CD14-positive monocyte (primary cell): ENCODE data around the gene EGFR. TPM values are rescaled to one million over a fixed set of nuclear protein-coding genes. Genes with fewer than 3 reads are reported as not detected.

Experiments
- DNase-seq, 3 donors: peaks; one replicate each; pipeline ENCODE4 v3.0.0-alpha.2; 2011 to 2022
- H2AFZ ChIP-seq: 2 replicates; pipeline ENCODE4 v1.6.0; 2012; ENCODE audit warnings: mild to moderate bottlenecking, low read depth, low read length, inconsistent platforms; ENCODE audit not compliant: insufficient read depth, poor library complexity, severe bottlenecking
- H3K27ac ChIP-seq, 2 donors: 1 replicate in 1 of 2; 2 replicates in 1 of 2; pipeline ENCODE4 v1.5.1; 2012 to 2013; ENCODE audit warnings: low read length in 2 of 2, control low read depth in 1 of 2, inconsistent platforms in 1 of 2, low read depth in 1 of 2, mild to moderate bottlenecking in 1 of 2
- H3K27me3 ChIP-seq, 2 donors: one replicate each; pipeline versions ENCODE4 v1.6.0 to v1.6.1; 2011 to 2013; ENCODE audit warnings: low read length in 2 of 2; ENCODE audit not compliant: control insufficient read depth in 2 of 2, insufficient read depth in 2 of 2
- H3K36me3 ChIP-seq, 2 donors: replicated peaks in 1 of 2; 1 replicate in 1 of 2; 2 replicates in 1 of 2; pipeline versions ENCODE4 v1.5.1 to v1.6.1; 2012 to 2013; ENCODE audit warnings: low read length in 2 of 2, control low read depth in 1 of 2, inconsistent platforms in 1 of 2, mild to moderate bottlenecking in 1 of 2; ENCODE audit not compliant: insufficient read depth in 2 of 2, control insufficient read depth in 1 of 2
- H3K4me1 ChIP-seq, 2 donors: 1 replicate in 1 of 2; 2 replicates in 1 of 2; pipeline versions ENCODE4 v1.5.1 to v1.6.1; 2012 to 2013; ENCODE audit warnings: low read length in 2 of 2, control low read depth in 1 of 2, inconsistent platforms in 1 of 2, mild to moderate bottlenecking in 1 of 2, moderate library complexity in 1 of 2; ENCODE audit not compliant: insufficient read depth in 2 of 2, control insufficient read depth in 1 of 2
- H3K4me2 ChIP-seq: replicated peaks from 2 replicates; pipeline ENCODE3; 2012; ENCODE audit warnings: low read length, moderate library complexity, mild to moderate bottlenecking; ENCODE audit not compliant: poor library complexity, severe bottlenecking; ENCODE audit errors: extremely low read depth
- H3K4me3 ChIP-seq, 3 experiments: fragments of 200-600 bp in 1 of 3; sonication (generic) in 1 of 3; replicated peaks in 1 of 3; 1 replicate in 2 of 3; 2 replicates in 1 of 3; pipeline ENCODE4 v1.5.1; 2011 to 2013; ENCODE audit warnings: low read length in 3 of 3, mild to moderate bottlenecking in 3 of 3, control low read depth in 2 of 3, low read depth in 2 of 3, inconsistent platforms in 1 of 3, moderate library complexity in 1 of 3
- H3K79me2 ChIP-seq: 2 replicates; pipeline ENCODE4 v1.6.0; 2012; ENCODE audit warnings: mild to moderate bottlenecking, control low read depth, inconsistent platforms, low read length, moderate library complexity; ENCODE audit not compliant: insufficient read depth
- H3K9ac ChIP-seq: 2 replicates; pipeline ENCODE4 v1.6.0; 2017; ENCODE audit warnings: low read length, mild to moderate bottlenecking; ENCODE audit not compliant: insufficient read depth, poor library complexity, severe bottlenecking
- H3K9me3 ChIP-seq, 2 donors: replicated peaks in 1 of 2; 1 replicate in 1 of 2; 2 replicates in 1 of 2; pipeline versions ENCODE4 v1.5.1 to v1.6.1; 2012 to 2013; ENCODE audit warnings: low read length in 2 of 2, control low read depth in 1 of 2; ENCODE audit not compliant: control insufficient read depth in 1 of 2, insufficient read depth in 1 of 2
- H4K20me1 ChIP-seq: 2 replicates; pipeline ENCODE4 v1.6.0; 2012; ENCODE audit warnings: mild to moderate bottlenecking, low read length, control low read depth, moderate library complexity; ENCODE audit not compliant: insufficient read depth
- H3K27ac Mint-ChIP-seq, 7 donors: one replicate each; pipeline ENCODE4 v1.8.0; 2020; ENCODE audit warnings: mild to moderate bottlenecking in 7 of 7, mixed read lengths in 7 of 7, moderate library complexity in 6 of 7, inconsistent platforms in 2 of 7
- H3K27me3 Mint-ChIP-seq, 3 donors: one replicate each; pipeline ENCODE4 v1.8.0; 2021 to 2022; ENCODE audit warnings: low read depth in 3 of 3, mild to moderate bottlenecking in 3 of 3, mixed read lengths in 3 of 3, moderate library complexity in 3 of 3, inconsistent platforms in 1 of 3
- H3K36me3 Mint-ChIP-seq, 2 donors: one replicate each; pipeline ENCODE4 v1.8.0; 2020; ENCODE audit warnings: mixed read lengths in 2 of 2, inconsistent platforms in 1 of 2, mild to moderate bottlenecking in 1 of 2
- H3K4me1 Mint-ChIP-seq: one replicate; pipeline ENCODE4 v1.8.0; 2020; ENCODE audit warnings: mild to moderate bottlenecking, mixed read lengths
- H3K4me3 Mint-ChIP-seq, 2 donors: one replicate each; pipeline ENCODE4 v1.8.0; 2020; ENCODE audit warnings: mild to moderate bottlenecking in 2 of 2, mixed read lengths in 2 of 2, moderate library complexity in 1 of 2
- H3K9me3 Mint-ChIP-seq, 7 donors: one replicate each; pipeline ENCODE4 v1.8.0; 2020 to 2022; ENCODE audit warnings: mixed read lengths in 7 of 7, mild to moderate bottlenecking in 6 of 7, moderate library complexity in 6 of 7, inconsistent platforms in 2 of 7
- WGBS: methylation state at CpG from one replicate; pipeline ENCODE4 v1.1.5; 2013; ENCODE audit warnings: missing lambda C conversion rate; ENCODE audit not compliant: insufficient coverage; 5-methylcytosine and 5-hydroxymethylcytosine counted together
- intact Hi-C, 2 donors: fragments of 100-400 bp; cut with micrococcal nuclease; formaldehyde crosslinking; loops; one replicate each; pipeline versions ENCODE4 v1.15.0 to v1.15.1; 2023
- polyA plus RNA-seq, 3 donors: library from polyadenylated mRNA; depleted of rRNA in 1 of 3; unstranded in 2 of 3; stranded (reverse) in 1 of 3; fragments of 300-500 nt in 2 of 3; fragments of >200 nt in 1 of 3; fragmentation: Illumina TruSeq in 2 of 3; gene quantifications; 1 replicate in 2 of 3; 2 replicates in 1 of 3; pipeline ENCODE4 v1.2.3, GENCODE V29; 2012 to 2021
- TF ChIP-seq, protein P1 (sequence below): fragments of 200-600 bp; IDR thresholded peaks from one replicate; pipeline ENCODE4 v1.8.0; 2022; ENCODE audit warnings: antibody characterized with exemption, mild to moderate bottlenecking

Gene EGFR
- polyA plus RNA-seq, 3 donors, result not detected

GRCh38 chr7:55145606-55146005 is 126.8 kb downstream of the EGFR start:
- Mint-ChIP-seq H3K27me3 (peaks cover 0 to 2% (median 1%) of the 10 kb centered on the region in 3 donors), H3K4me3 (no peak overlapping the region), H3K36me3 (no peaks in the 10 kb centered on the region), H3K4me1 (no peaks in the 10 kb centered on the region), H3K9me3 (peaks cover 0 to 8% (median 0%) of the 10 kb centered on the region in 7 donors), H3K27ac (no peak overlapping the region)
- H3K4me2 ChIP-seq, result no peak overlapping the region
- H3K36me3 ChIP-seq, result no peaks in the 10 kb centered on the region
- TF ChIP-seq, protein P1, sequence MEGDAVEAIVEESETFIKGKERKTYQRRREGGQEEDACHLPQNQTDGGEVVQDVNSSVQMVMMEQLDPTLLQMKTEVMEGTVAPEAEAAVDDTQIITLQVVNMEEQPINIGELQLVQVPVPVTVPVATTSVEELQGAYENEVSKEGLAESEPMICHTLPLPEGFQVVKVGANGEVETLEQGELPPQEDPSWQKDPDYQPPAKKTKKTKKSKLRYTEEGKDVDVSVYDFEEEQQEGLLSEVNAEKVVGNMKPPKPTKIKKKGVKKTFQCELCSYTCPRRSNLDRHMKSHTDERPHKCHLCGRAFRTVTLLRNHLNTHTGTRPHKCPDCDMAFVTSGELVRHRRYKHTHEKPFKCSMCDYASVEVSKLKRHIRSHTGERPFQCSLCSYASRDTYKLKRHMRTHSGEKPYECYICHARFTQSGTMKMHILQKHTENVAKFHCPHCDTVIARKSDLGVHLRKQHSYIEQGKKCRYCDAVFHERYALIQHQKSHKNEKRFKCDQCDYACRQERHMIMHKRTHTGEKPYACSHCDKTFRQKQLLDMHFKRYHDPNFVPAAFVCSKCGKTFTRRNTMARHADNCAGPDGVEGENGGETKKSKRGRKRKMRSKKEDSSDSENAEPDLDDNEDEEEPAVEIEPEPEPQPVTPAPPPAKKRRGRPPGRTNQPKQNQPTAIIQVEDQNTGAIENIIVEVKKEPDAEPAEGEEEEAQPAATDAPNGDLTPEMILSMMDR, result no peak
- no peaks in the 10 kb centered on the region for H3K79me2 ChIP-seq
- no peaks in the 10 kb centered on the region for H3K27me3 ChIP-seq
- H2AFZ ChIP-seq, result no peak overlapping the region
- no peak overlapping the region for H3K4me3 ChIP-seq
- no peak overlapping the region for H3K27ac ChIP-seq
- no peak overlapping the region for H3K9ac ChIP-seq
- H3K9me3 ChIP-seq, result no peaks in the 10 kb centered on the region
- DNase-seq, result no peak
- intact Hi-C loops, result no loop called here
- 93% methylated on average over 3 of the region's 4 CpGs for WGBS
- no peaks in the 10 kb centered on the region for H3K4me1 ChIP-seq
- no peaks in the 10 kb centered on the region for H4K20me1 ChIP-seq

GRCh38 chr7:55147101-55147500 is 128.3 kb downstream of the EGFR start:
- H3K4me2 ChIP-seq, result no peak overlapping the region
- H3K27ac ChIP-seq, result no peak overlapping the region
- no peak overlapping the region for H3K4me3 ChIP-seq
- no peaks in the 10 kb centered on the region for H3K36me3 ChIP-seq
- peaks cover 0 to 2% (median 1%) of the 10 kb centered on the region in 3 donors for H3K27me3 Mint-ChIP-seq
- H3K79me2 ChIP-seq, result no peaks in the 10 kb centered on the region
- no peaks in the 10 kb centered on the region for H3K9me3 ChIP-seq
- H2AFZ ChIP-seq, result no peak overlapping the region
- no peak overlapping the region for H3K27ac Mint-ChIP-seq
- TF ChIP-seq, protein P1, result no peak
- H3K4me1 ChIP-seq, result no peaks in the 10 kb centered on the region
- no peaks in the 10 kb centered on the region for H3K4me1 Mint-ChIP-seq
- no peak for DNase-seq
- no peaks in the 10 kb centered on the region for H4K20me1 ChIP-seq
- 93% methylated on average over 4 of the region's 8 CpGs for WGBS
- intact Hi-C loops, result no loop called here
- H3K9ac ChIP-seq, result no peak overlapping the region
- H3K36me3 Mint-ChIP-seq, result no peaks in the 10 kb centered on the region
- no peak overlapping the region for H3K4me3 Mint-ChIP-seq
- H3K9me3 Mint-ChIP-seq, result peaks cover 0 to 8% (median 0%) of the 10 kb centered on the region in 7 donors
- no peaks in the 10 kb centered on the region for H3K27me3 ChIP-seq
